NCI-H82 treated with DMSO at 0.1 percent for 48 hours (cell line): ENCODE measurements around the gene EML6.

Source experiments
- DNase-seq: peaks from one replicate; lab custom pipeline; 2025; ENCODE audit not compliant: unreplicated experiment; lab: John Stamatoyannopoulos, UW

The EML6 gene

GRCh38 chr2:54797307-54797706 is 73.8 kb downstream of the EML6 start:
- DNase-seq = no peak

DNA sequence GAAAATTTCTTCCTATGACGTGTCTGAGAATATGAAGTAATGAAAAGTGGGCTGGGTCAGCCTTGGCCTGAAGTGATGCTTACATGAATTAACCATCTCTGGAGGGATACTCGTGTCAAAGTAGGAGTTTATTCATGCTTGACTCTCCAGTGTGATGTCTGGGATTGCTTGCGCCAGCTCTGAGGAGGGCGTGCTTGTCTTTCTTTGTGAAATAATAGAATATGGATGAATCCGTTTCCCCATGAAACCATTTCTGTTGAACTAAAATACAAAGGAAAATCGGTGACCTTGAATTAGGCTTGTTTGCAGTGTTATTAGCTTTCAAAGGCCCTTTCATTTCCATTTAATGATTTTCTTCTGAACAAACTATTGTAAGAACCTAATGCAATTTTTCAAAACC is 77.9 kb downstream of the EML6 start:
- DNase-seq = no peak

- peak; percentile 51 for DNase-seq
These were observed 80.6 kb downstream of the EML6 start for GRCh38 chr2:54803783-54804751.

- DNase-seq = no peak
These were observed 81.8 kb downstream of the EML6 start for GRCh38 chr2:54805255-54805654.

DNA sequence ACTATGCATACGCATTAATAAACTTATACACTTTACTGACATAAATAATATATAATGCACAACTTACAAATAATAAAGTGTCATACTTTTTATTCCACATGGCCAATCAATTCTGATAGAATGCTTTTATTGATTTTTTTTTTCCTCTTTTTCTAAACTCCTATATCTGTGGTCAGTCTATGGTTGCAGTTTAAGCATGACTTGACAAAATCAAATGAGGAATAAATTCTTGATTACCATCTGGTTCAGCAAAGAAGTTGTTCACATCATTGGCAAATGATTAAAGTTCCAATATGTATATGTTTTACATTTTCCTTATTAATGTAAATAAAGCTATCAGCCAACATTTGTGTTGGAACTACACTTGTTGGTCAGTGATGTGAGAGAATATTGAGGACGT is 83.5 kb downstream of the EML6 start:
- DNase-seq = no peak

- no peak for DNase-seq
These were observed 85.2 kb downstream of the EML6 start for GRCh38 chr2:54808661-54809060.

DNA sequence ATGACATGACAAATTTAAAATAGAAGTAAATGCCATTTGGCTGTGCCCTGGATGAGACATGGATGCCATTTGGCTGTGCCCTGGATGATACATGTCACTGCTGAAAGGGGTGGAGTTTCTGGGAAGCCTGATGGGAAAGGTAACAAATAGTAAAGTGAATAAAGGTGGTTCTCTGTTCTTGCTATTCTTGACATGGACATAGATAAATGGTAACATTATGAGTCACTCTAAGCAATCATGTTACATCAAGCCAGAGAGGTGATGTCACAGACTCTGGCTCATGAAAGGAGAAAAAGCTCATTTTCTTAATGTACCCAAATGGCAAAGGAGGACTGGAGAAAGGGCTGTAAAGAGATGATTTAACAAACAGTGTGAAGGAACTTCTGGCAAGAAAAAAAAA is 86.4 kb downstream of the EML6 start:
- no peak for DNase-seq

- DNase-seq = no peak
These were observed 86.8 kb downstream of the EML6 start for GRCh38 chr2:54810246-54810645.

DNA sequence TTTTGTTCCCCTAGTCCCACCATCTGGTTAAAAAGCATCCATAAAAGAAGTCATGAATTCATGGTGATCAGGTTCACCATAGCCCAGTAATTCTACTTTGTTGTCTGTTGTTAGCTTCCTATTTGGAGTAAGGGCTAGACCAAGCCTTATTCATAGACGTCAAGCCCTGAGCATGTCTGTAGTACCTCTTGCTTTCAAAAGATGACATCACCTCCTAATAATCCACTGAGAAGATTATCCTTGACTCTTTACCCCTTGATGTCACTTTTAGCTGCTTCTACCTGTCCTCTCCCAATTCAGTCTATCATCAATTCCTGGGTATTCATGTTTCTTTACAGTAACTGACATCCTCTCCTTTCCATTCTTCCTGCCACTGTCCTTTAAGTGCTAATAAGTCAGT is 90.1 kb downstream of the EML6 start:
- DNase-seq = no peak

- no peak for DNase-seq
These were observed 91.1 kb downstream of the EML6 start for GRCh38 chr2:54814389-54815147.

GRCh38 chr2:54815148-54815539 is 91.7 kb downstream of the EML6 start:
- DNase-seq = no peak

DNA sequence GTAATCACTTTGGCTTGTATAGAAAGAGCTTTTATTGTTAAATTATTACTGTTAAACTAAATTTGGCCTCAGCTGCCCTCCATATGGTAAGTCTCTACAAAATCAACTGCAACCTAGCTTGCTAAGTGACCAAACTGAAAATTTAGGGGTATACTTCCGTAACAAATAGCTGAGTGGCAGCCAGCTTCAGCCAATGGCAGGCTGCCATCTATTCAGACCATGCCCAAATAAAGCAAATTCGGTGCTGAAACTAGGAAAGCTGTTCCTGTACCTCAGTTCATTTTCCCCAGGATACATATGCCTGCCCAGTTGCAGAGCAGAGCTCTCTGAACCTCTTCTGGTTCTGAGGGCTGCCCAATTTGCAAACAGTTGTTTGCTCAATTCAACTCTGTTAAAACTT is 94.8 kb downstream of the EML6 start:
- DNase-seq = no peak

DNA sequence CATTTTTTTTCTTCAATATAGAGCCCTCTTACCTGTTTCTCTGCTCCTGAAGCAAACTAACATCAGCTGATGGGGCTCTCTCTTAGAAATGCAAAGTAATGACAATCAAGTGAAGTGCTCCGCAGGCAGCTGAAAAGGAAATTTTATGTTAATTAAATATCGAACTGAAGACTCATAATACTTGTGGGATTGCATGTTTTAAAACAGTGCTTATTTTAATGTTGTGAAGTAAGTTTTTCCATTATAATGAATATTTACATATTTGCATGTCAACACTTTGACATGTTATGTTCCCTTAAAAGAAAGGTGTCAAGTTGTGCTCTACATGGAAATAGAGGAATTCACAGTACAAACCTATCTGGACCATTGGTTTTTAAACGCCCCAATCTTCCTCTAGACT is 97.1 kb downstream of the EML6 start:
- no peak for DNase-seq

DNA sequence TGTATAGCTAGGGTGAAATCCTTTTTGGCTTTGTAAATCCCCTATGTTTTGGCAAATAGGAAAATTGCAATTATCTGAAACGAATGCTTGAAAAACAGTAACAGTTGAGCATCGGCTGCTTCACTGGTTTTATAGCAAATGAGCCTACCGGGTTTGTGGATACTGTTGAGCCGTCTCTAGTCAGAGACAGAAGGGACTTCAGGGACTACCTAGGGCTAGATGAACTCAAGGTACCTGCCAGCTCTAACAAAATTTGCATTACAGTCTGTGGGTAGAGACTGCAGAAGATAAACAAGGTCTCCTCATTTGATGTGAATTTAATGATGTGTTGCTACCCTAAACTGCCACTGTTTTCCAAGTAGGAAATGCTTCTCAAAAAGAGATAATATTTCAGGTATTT is 101.1 kb downstream of the EML6 start:
- no peak for DNase-seq

DNA sequence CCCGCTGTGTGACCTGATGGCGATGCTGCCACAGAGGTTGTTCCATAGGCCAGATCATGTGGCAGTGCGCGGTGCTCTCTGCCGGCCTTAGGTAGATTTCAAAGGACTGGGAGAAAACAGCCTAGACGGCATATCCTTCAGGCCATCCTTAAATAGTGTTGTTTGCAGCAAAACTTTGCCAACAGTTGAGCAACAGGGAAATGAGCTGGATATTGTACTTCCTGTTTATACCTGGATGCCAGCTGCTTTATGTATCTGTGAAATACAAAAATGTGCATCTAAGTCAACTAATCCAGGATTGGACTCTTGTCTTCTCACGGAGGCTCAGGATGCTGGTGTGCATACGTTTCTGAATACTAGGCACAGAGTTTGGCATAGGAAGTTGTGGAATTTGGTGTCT is 107.1 kb downstream of the EML6 start:
- no peak for DNase-seq

GRCh38 chr2:54831480-54831879 is 108.0 kb downstream of the EML6 start:
- DNase-seq = no peak

- DNase-seq = no peak
These were observed 111.3 kb downstream of the EML6 start for GRCh38 chr2:54834721-54835120.

DNA sequence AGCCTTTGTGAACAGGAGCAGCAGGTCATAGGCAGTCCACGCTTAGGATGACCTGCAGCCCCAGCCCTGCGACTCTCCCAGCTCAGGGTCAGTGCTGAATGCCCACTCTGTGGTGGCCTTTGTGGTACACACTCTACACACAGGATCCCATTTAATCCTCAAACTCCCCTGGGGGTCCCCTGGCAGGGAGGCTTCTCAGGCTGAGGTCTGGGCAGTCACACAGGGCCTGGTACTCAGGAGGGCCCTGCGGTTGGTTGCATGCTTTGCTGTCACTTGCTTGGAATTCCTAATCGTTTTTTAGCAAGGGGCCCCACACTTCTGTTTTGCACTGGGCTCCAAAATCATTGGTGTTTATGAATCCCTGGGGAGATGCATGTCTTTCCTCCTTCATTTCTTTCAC is 113.0 kb downstream of the EML6 start:
- no peak for DNase-seq

- peak; percentile 74 for DNase-seq
These were observed 115.1 kb downstream of the EML6 start for GRCh38 chr2:54838585-54839035.

DNA sequence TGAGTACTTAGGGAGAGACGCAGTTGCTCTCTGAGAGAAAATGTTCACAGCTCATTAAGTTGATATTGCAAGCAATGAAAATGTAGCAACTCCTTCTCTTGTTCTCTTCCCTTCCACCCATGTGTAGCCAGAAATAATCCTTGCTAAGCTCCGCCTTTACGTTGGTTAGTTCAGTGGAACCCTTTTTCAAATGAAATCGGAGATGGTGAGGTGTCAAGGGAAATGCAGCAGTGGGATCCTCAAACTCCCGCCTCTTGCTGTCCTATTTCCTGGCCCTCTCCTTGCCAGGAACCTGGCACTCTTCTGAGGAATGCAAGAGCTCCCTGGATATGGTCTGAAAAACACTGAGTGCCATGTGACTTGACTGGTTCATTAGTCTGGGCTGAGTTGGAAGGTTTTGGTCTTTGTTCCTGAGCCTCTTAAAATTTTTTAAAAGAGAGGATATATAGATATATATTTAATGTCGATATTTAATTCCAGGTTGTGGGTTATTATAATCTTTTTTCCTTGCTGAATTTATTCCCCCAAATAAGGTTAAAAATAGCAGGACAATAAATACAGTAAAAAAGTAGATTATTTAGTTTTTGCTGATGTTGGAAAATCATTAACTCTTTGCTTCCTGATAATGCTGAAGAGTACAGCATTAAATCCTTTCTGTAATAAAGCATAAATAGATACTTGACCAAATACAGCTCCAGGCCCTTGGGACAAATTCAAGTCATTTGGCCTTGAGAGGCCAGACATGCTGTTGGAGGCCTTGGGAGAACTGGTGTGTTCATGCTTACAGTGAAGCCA is 116.2 kb downstream of the EML6 start:
- no peak for DNase-seq
